Tibial nerve (tissue), 4 donors: ENCODE results near the gene CARD10.

Experiments
- EP300 ChIP-seq, 2 donors: sonication (generic); formaldehyde crosslinking; IDR thresholded peaks; one replicate each; pipeline ENCODE4 v1.6.1; 2017; ENCODE audit warnings: antibody characterized with exemption in 2 of 2, mild to moderate bottlenecking in 1 of 2
- POLR2A ChIP-seq, 2 donors: fragments of 450-650 bp; IDR thresholded peaks; one replicate each; pipeline ENCODE4 v1.6.1; 2017; ENCODE audit warnings: antibody characterized with exemption in 2 of 2, mild to moderate bottlenecking in 2 of 2, moderate library complexity in 2 of 2
- TF ChIP-seq, protein P1 (sequence below), 5 experiments: fragments of 200-600 bp in 3 of 5; fragments of 450-650 bp in 2 of 5; sonication (generic) in 3 of 5; IDR thresholded peaks; one replicate each; pipeline ENCODE4 v1.5.1; 2016 to 2019; ENCODE audit warnings: antibody characterized with exemption in 5 of 5, mild to moderate bottlenecking in 3 of 5, moderate library complexity in 2 of 5

- TF ChIP-seq, protein P1, sequence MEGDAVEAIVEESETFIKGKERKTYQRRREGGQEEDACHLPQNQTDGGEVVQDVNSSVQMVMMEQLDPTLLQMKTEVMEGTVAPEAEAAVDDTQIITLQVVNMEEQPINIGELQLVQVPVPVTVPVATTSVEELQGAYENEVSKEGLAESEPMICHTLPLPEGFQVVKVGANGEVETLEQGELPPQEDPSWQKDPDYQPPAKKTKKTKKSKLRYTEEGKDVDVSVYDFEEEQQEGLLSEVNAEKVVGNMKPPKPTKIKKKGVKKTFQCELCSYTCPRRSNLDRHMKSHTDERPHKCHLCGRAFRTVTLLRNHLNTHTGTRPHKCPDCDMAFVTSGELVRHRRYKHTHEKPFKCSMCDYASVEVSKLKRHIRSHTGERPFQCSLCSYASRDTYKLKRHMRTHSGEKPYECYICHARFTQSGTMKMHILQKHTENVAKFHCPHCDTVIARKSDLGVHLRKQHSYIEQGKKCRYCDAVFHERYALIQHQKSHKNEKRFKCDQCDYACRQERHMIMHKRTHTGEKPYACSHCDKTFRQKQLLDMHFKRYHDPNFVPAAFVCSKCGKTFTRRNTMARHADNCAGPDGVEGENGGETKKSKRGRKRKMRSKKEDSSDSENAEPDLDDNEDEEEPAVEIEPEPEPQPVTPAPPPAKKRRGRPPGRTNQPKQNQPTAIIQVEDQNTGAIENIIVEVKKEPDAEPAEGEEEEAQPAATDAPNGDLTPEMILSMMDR (IDR thresholded peaks at IDR 0.05), result no peak
- TF ChIP-seq POLR2A (IDR thresholded peaks at IDR 0.05), result no peak
- TF ChIP-seq EP300 (IDR thresholded peaks at IDR 0.05), result no peak
These were observed 16.7 kb downstream of the CARD10 start for GRCh38 chr22:37502342-37503182.
